ENCODE data around the gene NPC1.

NPC1 gene

GRCh38 chr18:23612434-23613090 lies 26.3 kb upstream of the NPC1 start:
- no peak for DNase-seq
- intact Hi-C loops (cut with DNase I), result no loop called here

- DNase-seq, result no peak
- intact Hi-C loops (cut with DNase I), result no loop called here
These were observed 23.2 kb upstream of the NPC1 start for GRCh38 chr18:23609390-23610023.

- intact Hi-C loops (cut with DNase I), result no loop called here
- no peak for DNase-seq
These were observed 21.9 kb upstream of the NPC1 start for GRCh38 chr18:23608211-23608610.

- no peak for DNase-seq
- intact Hi-C loops (cut with DNase I), result no loop called here
These were observed 19.6 kb upstream of the NPC1 start for GRCh38 chr18:23605941-23606340.

GRCh38 chr18:23599809-23600208 lies 13.5 kb upstream of the NPC1 start:
- no peak for DNase-seq
- intact Hi-C loops (cut with DNase I), result no loop called here

GRCh38 chr18:23596183-23596582 lies 9.9 kb upstream of the NPC1 start:
- intact Hi-C loops (cut with DNase I), result no loop called here
- no peak for DNase-seq

- DNase-seq, result no peak
- intact Hi-C loops (cut with DNase I), result no loop called here
These were observed 9.3 kb upstream of the NPC1 start for GRCh38 chr18:23595591-23595990.

GRCh38 chr18:23593720-23594119 lies 7.4 kb upstream of the NPC1 start:
- DNase-seq, result no peak
- intact Hi-C loops (cut with DNase I), result no loop called here

GRCh38 chr18:23592911-23593310 lies 6.6 kb upstream of the NPC1 start:
- DNase-seq, result no peak
- intact Hi-C loops (cut with DNase I), result no loop called here

GRCh38 chr18:23591011-23591410 lies 4.7 kb upstream of the NPC1 start:
- intact Hi-C loops (cut with DNase I), result no loop called here
- no peak for DNase-seq

- intact Hi-C loops (cut with DNase I), result no loop called here
- no peak for DNase-seq
These were observed 2.7 kb upstream of the NPC1 start for GRCh38 chr18:23588836-23589560.

GRCh38 chr18:23587220-23587642 lies 925 bp upstream of the NPC1 start:
- DNase-seq, result no peak
- intact Hi-C loops (cut with DNase I), result loop anchor here (1.0 to 2.0 kb wide), 2 partner anchors 71 to 84 kb away; partner anchors contain the start of gene RMC1

- intact Hi-C loops (cut with DNase I), result loop anchor here (2.0 kb wide), 1 partner anchor 83 kb away; the partner anchor contains the start of gene RMC1
- DNase-seq, result peak in 1 of 10 donors; percentile 11
These were observed 433 bp downstream of the NPC1 start for GRCh38 chr18:23585897-23586248.

GRCh38 chr18:23585007-23585871 lies 1.1 kb downstream of the NPC1 start:
- DNase-seq, result no peak
- intact Hi-C loops (cut with DNase I), result no loop called here

GRCh38 chr18:23584019-23584983 lies 2.0 kb downstream of the NPC1 start:
- intact Hi-C loops (cut with DNase I), result no loop called here
- peak in 1 of 10 donors; percentile 43 for DNase-seq

GRCh38 chr18:23583071-23583865 lies 3.0 kb downstream of the NPC1 start:
- intact Hi-C loops (cut with DNase I), result no loop called here

GRCh38 chr18:23580677-23581367 lies 5.5 kb downstream of the NPC1 start:
- intact Hi-C loops (cut with DNase I), result no loop called here
- peak in 2 of 10 donors; percentile 43 to 53 for DNase-seq

More at GRCh38 chr18:23583071-23583865, 3.0 kb downstream of the NPC1 start:
- DNase-seq, result peak in 1 of 10 donors; percentile 46

Data from posterior cingulate gyrus (tissue), 11 donors.